Vagina (tissue), 2 donors: ENCODE results near the gene WWOX.

Experiments
- POLR2A ChIP-seq, 2 donors: fragments of 450-650 bp; IDR thresholded peaks; one replicate each; pipeline ENCODE4 v1.6.1; 2017; ENCODE audit warnings: antibody characterized with exemption in 2 of 2, mild to moderate bottlenecking in 2 of 2, moderate library complexity in 2 of 2
- TF ChIP-seq, protein P1 (sequence below), 3 experiments: fragments of 450-650 bp in 2 of 3; fragments of 200-600 bp in 1 of 3; sonication (generic) in 1 of 3; IDR thresholded peaks; one replicate each; pipeline ENCODE4 v1.5.1; 2017 to 2019; ENCODE audit warnings: antibody characterized with exemption in 3 of 3, mild to moderate bottlenecking in 2 of 3, moderate library complexity in 2 of 3

DNA sequence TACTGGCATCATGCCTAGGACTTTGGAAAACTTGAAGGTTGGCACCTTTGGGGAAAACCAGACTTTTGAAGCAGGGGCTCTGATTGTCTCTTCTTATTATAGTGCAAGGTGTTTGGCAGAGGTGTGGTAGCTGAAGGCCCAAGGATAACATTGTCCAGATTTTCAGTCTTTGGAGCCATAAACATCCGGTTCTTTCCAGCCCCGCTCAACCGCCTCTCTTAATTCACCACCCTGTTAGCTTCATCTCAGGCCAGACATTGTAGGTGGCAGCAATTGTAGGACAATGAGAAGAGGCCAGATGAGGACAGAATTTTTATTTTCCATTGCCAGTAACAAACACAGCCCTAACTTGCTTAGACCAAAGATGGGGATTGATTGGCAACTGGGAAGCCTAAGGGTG is 851.3 kb downstream of the WWOX start:
- TF ChIP-seq, protein P1, sequence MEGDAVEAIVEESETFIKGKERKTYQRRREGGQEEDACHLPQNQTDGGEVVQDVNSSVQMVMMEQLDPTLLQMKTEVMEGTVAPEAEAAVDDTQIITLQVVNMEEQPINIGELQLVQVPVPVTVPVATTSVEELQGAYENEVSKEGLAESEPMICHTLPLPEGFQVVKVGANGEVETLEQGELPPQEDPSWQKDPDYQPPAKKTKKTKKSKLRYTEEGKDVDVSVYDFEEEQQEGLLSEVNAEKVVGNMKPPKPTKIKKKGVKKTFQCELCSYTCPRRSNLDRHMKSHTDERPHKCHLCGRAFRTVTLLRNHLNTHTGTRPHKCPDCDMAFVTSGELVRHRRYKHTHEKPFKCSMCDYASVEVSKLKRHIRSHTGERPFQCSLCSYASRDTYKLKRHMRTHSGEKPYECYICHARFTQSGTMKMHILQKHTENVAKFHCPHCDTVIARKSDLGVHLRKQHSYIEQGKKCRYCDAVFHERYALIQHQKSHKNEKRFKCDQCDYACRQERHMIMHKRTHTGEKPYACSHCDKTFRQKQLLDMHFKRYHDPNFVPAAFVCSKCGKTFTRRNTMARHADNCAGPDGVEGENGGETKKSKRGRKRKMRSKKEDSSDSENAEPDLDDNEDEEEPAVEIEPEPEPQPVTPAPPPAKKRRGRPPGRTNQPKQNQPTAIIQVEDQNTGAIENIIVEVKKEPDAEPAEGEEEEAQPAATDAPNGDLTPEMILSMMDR (IDR thresholded peaks at IDR 0.05), result no peak
- TF ChIP-seq POLR2A (IDR thresholded peaks at IDR 0.05), result no peak
